IMR-90 (cell line): ENCODE measurements around the gene OSER1. TPM values are rescaled to one million over a fixed set of nuclear protein-coding genes. Genes with fewer than 3 reads are reported as not detected.

Experiments used
- ATAC-seq: fragments of 200-7000 bp; cut with Tn5 transposase; 2 replicates; pipeline ENCODE4 v1.9.1; 2020; ENCODE audit warnings: low read depth, mild to moderate bottlenecking, moderate library complexity
- BruUV-seq: library from RNA; stranded (reverse); fragments of 400-500 nt; replicated peaks from 2 replicates; lab custom pipeline; 2021; lab: Mats Ljungman, UMichigan
- CTCF ChIA-PET: fragments of 300-600 bp; formaldehyde crosslinking; extraction: SDS; loops from one replicate; lab custom pipeline; 2021; ENCODE audit warnings: antibody characterized with exemption; lab: Yijun Ruan, JAX
- POLR2A ChIA-PET: fragments of 300-600 bp; sonication (Branson Sonifier 250); formaldehyde crosslinking; loops from one replicate; lab custom pipeline; 2022; ENCODE audit warnings: antibody characterized with exemption; ENCODE audit not compliant: unreplicated experiment; lab: Charles Lee
- DNase-seq: peaks from one replicate; pipeline ENCODE4 v3.0.0; 2013
- H2AFZ ChIP-seq: replicated peaks from 2 replicates; pipeline ENCODE3; 2013; ENCODE audit warnings: low read length, mild to moderate bottlenecking; ENCODE audit not compliant: poor library complexity
- H2AK5ac ChIP-seq: 2 replicates; pipeline ENCODE4 v1.6.1; 2013; ENCODE audit warnings: low read depth, low read length, inconsistent platforms
- H2AK9ac ChIP-seq: replicated peaks from 2 replicates; pipeline ENCODE3; 2013; ENCODE audit warnings: mild to moderate bottlenecking, low read depth, low read length, moderate library complexity; ENCODE audit not compliant: poor library complexity
- H2BK120ac ChIP-seq: 2 replicates; pipeline ENCODE4 v1.6.1; 2013; ENCODE audit warnings: low read depth, low read length, inconsistent platforms
- H2BK15ac ChIP-seq: 3 replicates; pipeline ENCODE4 v1.6.1; 2013; ENCODE audit warnings: low read depth, low read length, inconsistent platforms
- H2BK20ac ChIP-seq: 2 replicates; pipeline ENCODE4 v1.6.1; 2013; ENCODE audit warnings: low read depth, mild to moderate bottlenecking, inconsistent platforms, low read length, moderate library complexity
- H2BK5ac ChIP-seq: 2 replicates; pipeline ENCODE4 v1.6.1; 2013; ENCODE audit warnings: mild to moderate bottlenecking, low read depth, low read length, inconsistent platforms; ENCODE audit not compliant: poor library complexity, severe bottlenecking
- H3K14ac ChIP-seq: replicated peaks from 2 replicates; pipeline ENCODE4 v1.6.1; 2013; ENCODE audit warnings: low read depth, low read length, inconsistent platforms
- H3K18ac ChIP-seq: 2 replicates; pipeline ENCODE4 v1.6.1; 2013; ENCODE audit warnings: low read depth, low read length, control low read depth
- H3K23ac ChIP-seq: 2 replicates; pipeline ENCODE4 v1.6.1; 2013; ENCODE audit warnings: low read depth, low read length, inconsistent platforms
- H3K27ac ChIP-seq: 2 replicates; pipeline ENCODE4 v1.5.1; 2013; ENCODE audit warnings: mild to moderate bottlenecking, control low read depth, low read length; ENCODE audit not compliant: insufficient read depth
- H3K27me3 ChIP-seq: 2 replicates; pipeline ENCODE4 v1.6.1; 2013; ENCODE audit warnings: low read length; ENCODE audit not compliant: control insufficient read depth, insufficient read depth
- H3K36me3 ChIP-seq: 2 replicates; pipeline ENCODE4 v1.6.1; 2013; ENCODE audit warnings: low read length, mixed read lengths; ENCODE audit not compliant: control insufficient read depth, insufficient read depth
- H3K4ac ChIP-seq: 2 replicates; pipeline ENCODE4 v1.6.1; 2013; ENCODE audit warnings: low read depth, low read length, inconsistent platforms
- H3K4me1 ChIP-seq: 2 replicates; pipeline ENCODE4 v1.6.1; 2013; ENCODE audit warnings: low read length, mixed read lengths; ENCODE audit not compliant: control insufficient read depth, insufficient read depth
- H3K4me2 ChIP-seq: 2 replicates; pipeline ENCODE4 v1.6.1; 2013; ENCODE audit warnings: low read depth, mild to moderate bottlenecking, control low read depth, low read length, moderate library complexity
- H3K4me3 ChIP-seq: 2 replicates; pipeline ENCODE4 v1.5.1; 2013; ENCODE audit warnings: low read depth, mild to moderate bottlenecking, control low read depth, low read length, moderate library complexity; ENCODE audit not compliant: insufficient read depth
- H3K56ac ChIP-seq: 2 replicates; pipeline ENCODE4 v1.6.1; 2013; ENCODE audit warnings: low read length, inconsistent platforms; ENCODE audit not compliant: insufficient read depth; ENCODE audit errors: extremely low read depth
- H3K79me1 ChIP-seq, 2 experiments: 2 replicates each; pipeline ENCODE4 v1.6.1; 2013; ENCODE audit warnings: low read length in 2 of 2, inconsistent platforms in 1 of 2, low read depth in 1 of 2
- H3K9ac ChIP-seq: 2 replicates; pipeline ENCODE4 v1.6.1; 2013; ENCODE audit warnings: low read depth, low read length, control low read depth
- H3K9me1 ChIP-seq: 2 replicates; pipeline ENCODE4 v1.6.1; 2013; ENCODE audit warnings: low read length, inconsistent platforms; ENCODE audit not compliant: insufficient read depth
- H3K9me3 ChIP-seq: 2 replicates; pipeline ENCODE4 v1.6.1; 2013; ENCODE audit warnings: low read length; ENCODE audit not compliant: control insufficient read depth, insufficient read depth
- H4K20me1 ChIP-seq: 2 replicates; pipeline ENCODE4 v1.6.1; 2013; ENCODE audit warnings: low read length, inconsistent platforms; ENCODE audit not compliant: insufficient read depth
- H4K5ac ChIP-seq: 2 replicates; pipeline ENCODE4 v1.6.1; 2013; ENCODE audit warnings: mild to moderate bottlenecking, low read depth, low read length, control low read depth
- H4K8ac ChIP-seq, 2 experiments: 2 replicates each; pipeline ENCODE4 v1.6.1; 2013; ENCODE audit warnings: low read depth in 2 of 2, low read length in 2 of 2, control low read depth in 1 of 2, inconsistent platforms in 1 of 2
- H4K91ac ChIP-seq: 2 replicates; pipeline ENCODE4 v1.6.1; 2013; ENCODE audit warnings: low read depth, low read length, inconsistent platforms; ENCODE audit not compliant: insufficient read depth
- BHLHE40 ChIP-seq: fragments of 150-350 bp; IDR thresholded peaks from 2 replicates; pipeline ENCODE4 v1.6.1; 2016; ENCODE audit warnings: mild to moderate bottlenecking, low read depth, low read length
- CEBPB ChIP-seq: IDR thresholded peaks from 2 replicates; pipeline ENCODE4 v1.6.1; 2012; ENCODE audit warnings: low read depth, low read length, improper control_type of control experiment
- CHD1 ChIP-seq: IDR thresholded peaks from 2 replicates; pipeline ENCODE4 v1.6.1; 2012; ENCODE audit warnings: low read depth, low read length, improper control_type of control experiment
- MAFK ChIP-seq: IDR thresholded peaks from 2 replicates; pipeline ENCODE4 v1.6.1; 2012; ENCODE audit warnings: low read depth, low read length, improper control_type of control experiment
- MAZ ChIP-seq: IDR thresholded peaks from 2 replicates; pipeline ENCODE4 v1.6.1; 2012; ENCODE audit warnings: low read depth, mild to moderate bottlenecking, low read length, improper control_type of control experiment, moderate library complexity, borderline replicate concordance
- MXI1 ChIP-seq: IDR thresholded peaks from 2 replicates; pipeline ENCODE4 v1.6.1; 2012; ENCODE audit warnings: low read depth, mild to moderate bottlenecking, low read length, moderate library complexity, borderline replicate concordance
- RFX5 ChIP-seq: IDR thresholded peaks from 2 replicates; pipeline ENCODE4 v1.8.0; 2012; ENCODE audit warnings: low read depth, mild to moderate bottlenecking, low read length, moderate library complexity
- WGBS, 2 experiments: methylation state at CpG; one replicate each; pipeline versions ENCODE4 v1.1.5 to v1.1.7; 2013; ENCODE audit warnings: missing lambda C conversion rate in 2 of 2; ENCODE audit not compliant: insufficient read length in 1 of 2; ENCODE audit errors: extremely low coverage in 2 of 2; 5-methylcytosine and 5-hydroxymethylcytosine counted together
- dilution Hi-C: fragments of 300-500 bp; cut with HindIII; formaldehyde crosslinking; loops from one replicate; pipeline ENCODE4 v1.14.3; 2018; ENCODE audit warnings: low sequenced_read_pairs; ENCODE audit not compliant: unreplicated experiment
- in situ Hi-C: fragments of 300-500 bp; cut with MboI; formaldehyde crosslinking; loops from 3 replicates; pipeline ENCODE4 v1.14.3; 2019; ENCODE audit warnings: low sequenced_read_pairs, inconsistent platforms, mixed read lengths
- intact Hi-C: fragments of 100-400 bp; cut with micrococcal nuclease; formaldehyde crosslinking; loops from 2 replicates; pipeline ENCODE4 v1.10.0; 2022
- polyA plus RNA-seq, 3 experiments: library from polyadenylated mRNA; depleted of rRNA; stranded (reverse); fragments of >200 nt; gene quantifications; 2 replicates each; pipeline ENCODE4 v1.2.3, GENCODE V29; 2012; ENCODE audit warnings: low replicate concordance in 1 of 3
- total RNA-seq: library from RNA; depleted of rRNA; stranded (reverse); fragments of >200 nt; gene quantifications from 2 replicates; pipeline ENCODE4 v1.2.3, GENCODE V29; 2012
- TF ChIP-seq, protein P1 (sequence below): fragments of 150-350 bp; IDR thresholded peaks from 2 replicates; pipeline ENCODE4 v1.6.1; 2016; ENCODE audit warnings: low read depth, mild to moderate bottlenecking, low read length, moderate library complexity, borderline replicate concordance

OSER1 gene
- total and polyA plus RNA-seq, 2 of the 4 experiments (the other 2 are of a cell fraction), result 32.6 to 70.6 TPM

DNA sequence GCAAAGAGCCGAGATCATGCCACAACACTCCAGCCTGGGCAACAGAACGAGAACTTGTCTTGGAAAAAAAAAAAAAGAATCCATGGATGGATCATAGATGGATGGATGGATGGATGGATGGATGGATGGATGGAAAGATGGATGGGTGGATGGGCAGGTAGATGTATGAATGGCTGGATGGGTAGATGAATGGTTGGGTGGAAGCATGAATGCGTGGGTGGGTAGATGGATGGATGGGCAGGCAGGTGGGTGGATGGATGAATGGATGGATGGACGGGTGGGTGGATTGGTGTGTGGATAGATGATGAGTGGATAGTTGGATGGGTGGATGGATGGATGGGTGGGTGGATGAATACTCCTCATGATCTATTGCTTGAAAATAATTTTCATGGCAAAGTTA, 25.0 kb downstream of the OSER1 start:
- Histone ChIP-seq H3K9ac (no peak overlapping the region), H3K4me1 (peaks cover 20% of the 10 kb centered on the region)

More for the DNA sequence above, 25.0 kb downstream of the OSER1 start:
- Histone ChIP-seq H3K27ac (no peak overlapping the region), H2AK9ac (no peak overlapping the region), H3K18ac (no peak overlapping the region), H4K8ac (no peak overlapping the region), H3K36me3 (no peaks in the 10 kb centered on the region), H3K23ac (no peak overlapping the region), H2BK20ac (no peak overlapping the region), H2BK120ac (no peak overlapping the region), H3K9me3 (no peaks in the 10 kb centered on the region), H3K56ac (no peak overlapping the region; the same call in 1 of the 2 replicates), H3K4ac (no peak overlapping the region; the same call in 1 of the 2 replicates), H3K4me2 (no peak overlapping the region), H2BK15ac (no peak overlapping the region), H3K79me1 (peaks cover 0 to 19% of the 10 kb centered on the region in 2 experiments; a peak in 1 of 4 replicates), H3K4me3 (no peak overlapping the region), H2BK5ac (no peak overlapping the region), H4K5ac (no peak overlapping the region), H4K20me1 (no peaks in the 10 kb centered on the region), H3K27me3 (no peaks in the 10 kb centered on the region), H3K9me1 (peaks cover 19% of the 10 kb centered on the region), H4K91ac (no peak overlapping the region), H3K14ac (no peak overlapping the region), H2AK5ac (peak overlapping the region; percentile 39; the same call in 1 of the 2 replicates), H2AFZ (no peak overlapping the region)
- ChIA-PET POLR2A (interaction anchor here (0.9 kb wide), 1 partner anchor 20 kb away, joined by 5 read pairs; no protein-coding TSS in a partner anchor), CTCF (no interaction called here)
- WGBS, 2 experiments, result 90 to 100% methylated on average over 1 to 2 of the region's 4 CpGs
- TF ChIP-seq RFX5, result no peak
- TF ChIP-seq, protein P1, sequence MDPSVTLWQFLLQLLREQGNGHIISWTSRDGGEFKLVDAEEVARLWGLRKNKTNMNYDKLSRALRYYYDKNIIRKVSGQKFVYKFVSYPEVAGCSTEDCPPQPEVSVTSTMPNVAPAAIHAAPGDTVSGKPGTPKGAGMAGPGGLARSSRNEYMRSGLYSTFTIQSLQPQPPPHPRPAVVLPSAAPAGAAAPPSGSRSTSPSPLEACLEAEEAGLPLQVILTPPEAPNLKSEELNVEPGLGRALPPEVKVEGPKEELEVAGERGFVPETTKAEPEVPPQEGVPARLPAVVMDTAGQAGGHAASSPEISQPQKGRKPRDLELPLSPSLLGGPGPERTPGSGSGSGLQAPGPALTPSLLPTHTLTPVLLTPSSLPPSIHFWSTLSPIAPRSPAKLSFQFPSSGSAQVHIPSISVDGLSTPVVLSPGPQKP, result no peak
- TF ChIP-seq BHLHE40, result no peak
- no peak for TF ChIP-seq MXI1
- TF ChIP-seq CEBPB, result no peak
- no peak for TF ChIP-seq MAZ
- TF ChIP-seq MAFK, result no peak
- TF ChIP-seq CHD1, result no peak
- ATAC-seq (no peak), DNase-seq (no peak)
- dilution Hi-C loops (no loop called here), in situ Hi-C loops (loop anchor here (5.0 kb wide), 1 partner anchor 68 kb away; no protein-coding TSS in a partner anchor), intact Hi-C loops (no loop called here)
- no TSS peak for BruUV-seq
